NCI-H510A treated with DMSO at 0.1 percent for 48 hours (cell line): Measurements from ENCODE around the gene PRR5.
"Not testable (repeated sequence)": the region's sequence is repeated elsewhere in the genome, so short reads cannot be mapped to it uniquely, and the experiment has no call there.

ENCODE experiments used
- DNase-seq: peaks from one replicate; lab custom pipeline; 2025; lab: John Stamatoyannopoulos, UW

The PRR5 gene

GRCh38 chr22:44735518-44736428 lies 33.8 kb downstream of the PRR5 start:
- no peak for DNase-seq

GRCh38 chr22:44736581-44737405 lies 34.8 kb downstream of the PRR5 start:
- no peak for DNase-seq

- no peak for DNase-seq
Measured at GRCh38 chr22:44737406-44738346, 35.7 kb downstream of the PRR5 start.

GRCh38 chr22:44738347-44738715 lies 36.3 kb downstream of the PRR5 start:
- no peak for DNase-seq

GRCh38 chr22:44739024-44739423 lies 37.0 kb downstream of the PRR5 start:
- no peak for DNase-seq

GRCh38 chr22:44739666-44740065 lies 37.7 kb downstream of the PRR5 start:
- DNase-seq: not testable (repeated sequence)

- DNase-seq: no peak
Measured at GRCh38 chr22:44740307-44740706, 38.3 kb downstream of the PRR5 start.

GRCh38 chr22:44741929-44742328 lies 39.9 kb downstream of the PRR5 start:
- no peak for DNase-seq

- no peak for DNase-seq
Measured at GRCh38 chr22:44743247-44743646, 41.2 kb downstream of the PRR5 start.

GRCh38 chr22:44743804-44744211 lies 41.8 kb downstream of the PRR5 start:
- no peak for DNase-seq

- no peak for DNase-seq
Measured at GRCh38 chr22:44745853-44746789, 44.1 kb downstream of the PRR5 start.

GRCh38 chr22:44747784-44748127 lies 45.8 kb downstream of the PRR5 start:
- not testable (repeated sequence) for DNase-seq

GRCh38 chr22:44748524-44748923 lies 46.5 kb downstream of the PRR5 start:
- no peak for DNase-seq

- DNase-seq: no peak
Measured at GRCh38 chr22:44750481-44750880, 48.5 kb downstream of the PRR5 start.

- DNase-seq: peak; percentile 15
Measured at GRCh38 chr22:44752285-44753188, 50.5 kb downstream of the PRR5 start, which contains the start of gene ARHGAP8. Gene ARHGAP8, plus strand, starts transcription at chr22:44752575. Its CDS starts 33,953 bp downstream, at chr22:44786528.

- no peak for DNase-seq
Measured at GRCh38 chr22:44753189-44754042, 51.4 kb downstream of the PRR5 start.

GRCh38 chr22:44754998-44755397 lies 53.0 kb downstream of the PRR5 start:
- no peak for DNase-seq

- no peak for DNase-seq
Measured at GRCh38 chr22:44755417-44755816, 53.4 kb downstream of the PRR5 start.

GRCh38 chr22:44755956-44756361 lies 54.0 kb downstream of the PRR5 start:
- peak; percentile 31 for DNase-seq
